HG03139 (cell line): Measurements from ENCODE around the gene RNASEH2A.

Source experiments
- ATAC-seq: cut with Tn5 transposase; IDR thresholded peaks from one replicate; pipeline ENCODE4 v1.9.1; 2021; ENCODE audit not compliant: unreplicated experiment

The RNASEH2A gene

GRCh38 chr19:12806242-12807081 lies at the start of gene RNASEH2A:
Gene RNASEH2A, plus strand, starts transcription at chr19:12806584. Its CDS starts 90 bp downstream, at chr19:12806674.
- peak; percentile 74 for ATAC-seq

DNA sequence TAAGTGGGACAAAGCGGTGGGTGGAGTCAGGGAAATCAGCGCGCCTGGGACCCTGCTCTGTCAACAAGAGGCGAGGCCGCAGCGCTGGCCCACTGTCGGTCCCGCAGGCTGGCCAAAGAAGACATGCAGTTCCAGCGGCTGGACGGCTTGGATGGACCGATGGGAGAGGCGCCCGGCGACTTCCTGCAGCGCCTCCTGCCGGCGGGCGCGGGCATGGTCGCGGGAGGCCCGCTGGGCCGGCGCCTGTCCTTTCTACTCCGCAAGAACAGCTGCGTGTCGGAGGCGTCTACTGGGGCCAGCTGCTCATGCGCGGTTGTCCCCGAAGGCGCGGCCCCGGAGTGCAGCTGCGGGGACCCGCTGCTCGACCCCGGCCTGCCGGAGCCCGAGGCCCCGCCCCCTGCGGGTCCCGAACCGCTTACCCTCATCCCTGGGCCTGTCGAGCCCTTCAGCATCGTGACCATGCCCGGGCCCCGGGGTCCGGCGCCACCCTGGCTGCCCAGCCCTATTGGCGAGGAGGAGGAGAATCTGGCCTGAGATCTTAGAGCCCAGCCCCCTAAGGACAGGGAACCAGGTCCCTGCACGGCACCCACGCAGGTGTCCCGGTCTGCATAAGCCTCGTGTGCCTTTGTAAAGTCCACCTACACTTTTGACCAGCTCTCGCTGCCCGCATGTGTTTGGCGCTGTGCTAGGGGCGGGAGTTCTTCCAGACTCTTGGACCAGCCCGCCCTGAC lies 48.7 kb upstream of the RNASEH2A start:
- ATAC-seq = no peak

- ATAC-seq = no peak
Observed at GRCh38 chr19:12759686-12760085, 46.7 kb upstream of the RNASEH2A start.

DNA sequence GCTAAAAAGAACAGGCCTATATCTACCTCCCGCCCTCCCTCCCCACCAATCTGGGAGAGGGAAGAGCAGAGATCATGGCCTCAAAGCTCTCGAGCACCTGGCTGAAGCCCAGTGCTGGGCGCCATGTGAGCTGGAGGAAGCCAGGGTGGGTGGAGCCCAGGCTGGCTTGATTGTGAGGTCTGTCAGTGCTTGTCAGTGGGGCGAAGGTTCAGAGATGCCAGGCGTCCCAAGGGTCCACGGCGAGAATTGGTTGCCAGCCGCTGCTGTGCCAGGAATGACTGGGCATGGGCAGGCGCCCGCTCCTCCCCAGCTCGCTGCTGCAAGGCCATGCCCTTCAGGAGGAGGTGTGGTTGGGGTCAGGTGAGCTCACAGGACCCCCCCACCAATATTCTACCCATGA lies 43.3 kb upstream of the RNASEH2A start:
- ATAC-seq = no peak

GRCh38 chr19:12764698-12765097 lies 41.7 kb upstream of the RNASEH2A start:
- ATAC-seq = no peak

DNA sequence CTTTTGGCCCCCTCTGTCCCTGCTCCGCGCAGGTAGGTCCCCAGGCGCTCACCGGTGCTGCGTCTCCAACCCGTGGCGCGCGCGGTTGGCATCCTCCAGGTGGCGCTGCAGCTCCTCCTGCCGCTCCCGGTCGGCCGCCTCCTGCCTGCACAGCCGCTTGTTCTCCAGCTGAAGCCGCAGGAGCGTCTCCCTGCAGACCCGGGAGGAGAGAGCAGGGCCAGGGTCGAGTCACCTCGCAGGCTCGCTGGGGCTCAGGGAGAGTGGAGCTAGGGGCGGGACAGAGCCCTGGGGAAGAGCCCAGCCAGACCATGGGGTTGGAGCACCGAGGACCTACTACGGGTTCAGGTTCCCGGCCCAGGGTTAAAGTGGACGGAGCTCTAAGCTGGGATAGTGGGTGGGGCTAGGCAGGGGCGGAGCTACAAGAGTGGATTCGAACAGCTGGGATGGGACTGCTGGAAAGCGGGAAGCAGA lies 40.3 kb upstream of the RNASEH2A start:
- ATAC-seq = peak; percentile 50

GRCh38 chr19:12767150-12767549 lies 39.2 kb upstream of the RNASEH2A start:
- no peak for ATAC-seq

GRCh38 chr19:12767666-12768065 lies 38.7 kb upstream of the RNASEH2A start:
- no peak for ATAC-seq

DNA sequence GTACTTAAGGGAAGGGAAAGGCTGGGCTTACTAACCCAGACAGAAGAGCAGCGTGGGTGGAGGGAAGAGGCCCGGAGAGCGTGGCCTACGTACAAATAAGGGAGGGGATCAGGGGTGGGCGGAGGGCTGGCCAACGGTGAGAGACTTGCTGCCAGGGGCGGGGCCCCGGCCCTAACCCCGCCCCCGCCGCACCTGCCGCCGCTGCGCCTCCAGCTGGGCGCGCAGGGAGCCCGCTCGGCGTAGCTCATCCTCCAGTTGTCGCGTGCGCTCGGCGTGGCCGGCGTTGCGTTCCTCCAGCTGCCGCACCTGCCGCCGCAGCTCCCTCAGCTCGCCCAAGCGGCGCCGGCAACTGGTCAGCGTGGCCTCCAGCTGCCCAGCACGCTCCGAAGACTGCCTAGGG lies 36.7 kb upstream of the RNASEH2A start:
- ATAC-seq = no peak

GRCh38 chr19:12770922-12771321 lies 35.5 kb upstream of the RNASEH2A start:
- no peak for ATAC-seq

GRCh38 chr19:12772323-12772722 lies 34.1 kb upstream of the RNASEH2A start:
- ATAC-seq = no peak

DNA sequence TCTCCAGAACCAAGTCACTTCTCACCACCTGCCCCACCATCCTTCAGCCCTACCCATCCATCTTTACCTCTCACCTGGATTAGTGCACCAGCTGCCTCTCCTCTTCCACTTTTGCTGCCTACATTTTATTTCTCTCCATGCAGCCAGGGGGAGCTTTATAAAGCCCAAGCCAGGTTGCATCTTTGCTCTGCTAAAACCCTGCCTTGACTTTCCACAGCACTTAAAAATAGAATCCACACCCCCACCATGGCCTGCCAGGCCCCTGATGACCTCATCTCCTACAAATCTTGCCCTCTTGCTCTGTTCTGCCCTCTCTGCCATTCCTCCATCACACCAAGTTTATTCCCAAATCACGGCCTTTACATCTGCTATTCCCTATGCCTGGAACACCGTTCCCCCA lies 32.8 kb upstream of the RNASEH2A start:
- no peak for ATAC-seq

GRCh38 chr19:12774588-12775555 lies 31.5 kb upstream of the RNASEH2A start, which contains the start of gene HOOK2:
Gene HOOK2, minus strand, starts transcription at chr19:12775552. Its CDS starts 103 bp downstream, at chr19:12775449.
- no peak for ATAC-seq

DNA sequence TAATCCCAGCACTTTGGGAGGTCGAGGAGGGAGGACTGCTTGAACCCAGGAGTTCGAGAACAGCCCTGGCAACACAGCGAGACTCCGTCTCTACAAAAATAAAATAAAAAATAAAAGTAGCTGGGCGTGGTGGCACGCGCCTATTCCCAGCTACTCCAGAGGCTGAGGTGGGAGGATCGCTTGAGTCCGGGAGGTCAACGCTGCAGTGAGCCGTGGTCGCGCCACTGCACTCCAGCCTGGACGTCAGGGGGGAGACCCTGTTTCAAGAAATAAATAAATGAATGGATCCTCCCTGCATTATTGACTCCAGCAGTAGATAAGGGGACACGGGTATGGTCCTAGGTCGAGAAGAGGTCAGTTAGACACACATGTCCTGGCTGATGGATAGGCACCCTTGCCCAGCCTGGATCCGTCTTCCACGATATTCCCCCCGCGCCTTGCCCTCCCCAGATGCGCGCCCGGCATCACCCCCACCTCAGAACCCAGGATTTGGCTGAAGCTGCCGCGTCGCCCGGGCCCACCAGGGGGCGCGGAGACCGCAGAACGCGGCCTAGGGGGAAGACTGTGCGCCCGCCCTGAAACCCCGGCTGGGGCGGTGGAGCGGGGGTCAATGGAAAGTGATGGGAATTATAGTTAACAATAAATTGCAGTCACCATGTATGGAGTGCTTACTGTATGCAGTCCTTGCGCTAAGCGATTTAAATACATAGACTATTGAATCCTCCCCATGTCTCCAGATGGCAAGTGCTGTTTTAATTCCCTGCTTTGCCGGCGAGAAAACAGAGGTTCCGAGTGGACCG lies 29.0 kb upstream of the RNASEH2A start:
- ATAC-seq = no peak

- ATAC-seq = no peak
Observed at GRCh38 chr19:12778017-12778904, 28.1 kb upstream of the RNASEH2A start.

- ATAC-seq = no peak
Observed at GRCh38 chr19:12778905-12779161, 27.6 kb upstream of the RNASEH2A start.

GRCh38 chr19:12779162-12779993 lies 27.0 kb upstream of the RNASEH2A start:
- ATAC-seq = no peak

DNA sequence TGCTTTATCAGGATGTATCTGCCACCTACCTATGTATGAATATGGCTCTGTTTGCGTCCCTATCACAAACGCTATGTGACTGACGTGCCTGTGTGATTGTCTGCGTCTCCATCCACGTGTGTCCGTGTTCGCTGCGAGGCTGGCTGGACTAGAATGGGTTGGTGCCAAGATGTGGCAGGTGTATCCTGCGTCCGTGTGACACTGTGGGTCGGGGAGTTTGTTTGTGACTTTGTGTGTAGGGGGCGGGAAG lies 24.3 kb upstream of the RNASEH2A start:
- ATAC-seq = no peak
